GM23338 (cell line): ENCODE measurements around the gene DCBLD1. TPM values are rescaled to one million over a fixed set of nuclear protein-coding genes. Genes with fewer than 3 reads are reported as not detected.

Experiments used
- ATAC-seq: fragments of 200-7000 bp; cut with Tn5 transposase; 3 replicates; pipeline ENCODE4 v1.9.1; 2020
- DNase-seq: peaks from one replicate; pipeline ENCODE4 v3.0.0-alpha.2; 2015; ENCODE audit warnings: low spot score
- H2AFZ ChIP-seq: fragments of 200-600 bp; sonication (generic); 2 replicates; pipeline ENCODE4 v1.8.0; 2016; ENCODE audit warnings: antibody characterized with exemption, mild to moderate bottlenecking, moderate library complexity
- H3F3A ChIP-seq: fragments of 200-600 bp; sonication (generic); replicated peaks from 2 replicates; pipeline ENCODE4 v1.8.0; 2017; ENCODE audit warnings: antibody characterized with exemption, mixed run types, low read depth
- H3K27ac ChIP-seq: fragments of 200-600 bp; sonication (generic); 2 replicates; pipeline ENCODE4 v1.6.1; 2016; ENCODE audit warnings: low read depth
- H3K27me3 ChIP-seq: fragments of 200-600 bp; sonication (generic); 2 replicates; pipeline ENCODE4 v1.8.0; 2016; ENCODE audit warnings: mild to moderate bottlenecking, mixed run types, moderate library complexity; ENCODE audit not compliant: insufficient read depth
- H3K36me3 ChIP-seq: fragments of 200-600 bp; sonication (generic); 2 replicates; pipeline ENCODE4 v1.8.0; 2016; ENCODE audit warnings: mild to moderate bottlenecking; ENCODE audit not compliant: insufficient read depth
- H3K4me1 ChIP-seq: fragments of 200-600 bp; sonication (generic); 2 replicates; pipeline ENCODE4 v1.8.0; 2016; ENCODE audit warnings: mild to moderate bottlenecking, moderate library complexity; ENCODE audit not compliant: insufficient read depth
- H3K4me2 ChIP-seq: fragments of 200-600 bp; sonication (generic); 2 replicates; pipeline ENCODE4 v1.7.1; 2017; ENCODE audit warnings: mixed run types
- H3K4me3 ChIP-seq: fragments of 200-600 bp; sonication (generic); 2 replicates; pipeline ENCODE4 v1.6.1; 2016; ENCODE audit warnings: mixed run types
- H3K79me2 ChIP-seq: fragments of 200-600 bp; sonication (generic); replicated peaks from 2 replicates; pipeline ENCODE4 v1.8.0; 2017; ENCODE audit warnings: mild to moderate bottlenecking; ENCODE audit not compliant: insufficient read depth
- H3K9me2 ChIP-seq: fragments of 200-600 bp; sonication (generic); 2 replicates; pipeline ENCODE4 v1.8.0; 2017; ENCODE audit not compliant: insufficient read depth
- H4K20me1 ChIP-seq: fragments of 200-600 bp; sonication (generic); replicated peaks from 2 replicates; pipeline ENCODE4 v1.8.0; 2017; ENCODE audit warnings: mild to moderate bottlenecking; ENCODE audit not compliant: insufficient read depth
- H3K27ac Mint-ChIP-seq: 2 replicates; pipeline ENCODE4 v1.8.0; 2020; ENCODE audit warnings: inconsistent platforms, mild to moderate bottlenecking, moderate library complexity, mixed read lengths
- H3K27me3 Mint-ChIP-seq: 3 replicates; pipeline ENCODE4 v1.8.0; 2022; ENCODE audit warnings: low read depth, mild to moderate bottlenecking, moderate library complexity, mixed read lengths, inconsistent platforms; ENCODE audit not compliant: insufficient read depth, poor library complexity
- H3K36me3 Mint-ChIP-seq: 3 replicates; pipeline ENCODE4 v1.8.0; 2021; ENCODE audit warnings: low read depth, mild to moderate bottlenecking, inconsistent platforms, moderate library complexity, mixed read lengths
- H3K4me1 Mint-ChIP-seq: 3 replicates; pipeline ENCODE4 v1.8.0; 2020; ENCODE audit warnings: mild to moderate bottlenecking, inconsistent platforms, mixed read lengths
- H3K4me3 Mint-ChIP-seq: 3 replicates; pipeline ENCODE4 v1.8.0; 2021; ENCODE audit warnings: moderate library complexity, mild to moderate bottlenecking, inconsistent platforms, mixed read lengths
- H3K9me3 Mint-ChIP-seq: 3 replicates; pipeline ENCODE4 v1.8.0; 2020; ENCODE audit warnings: moderate library complexity, mild to moderate bottlenecking, inconsistent platforms, mixed read lengths
- ETS1 ChIP-seq: IDR thresholded peaks from 2 replicates; pipeline ENCODE4 v1.6.1; 2016; ENCODE audit warnings: antibody characterized with exemption
- EZH2phosphoT487 ChIP-seq: fragments of 200-600 bp; sonication (generic); IDR thresholded peaks from one replicate; pipeline ENCODE4 v1.8.1; 2018; ENCODE audit warnings: antibody characterized with exemption; ENCODE audit not compliant: unreplicated experiment
- JUNB ChIP-seq: IDR thresholded peaks from one replicate; pipeline ENCODE4 v1.6.1; 2016; ENCODE audit warnings: antibody characterized with exemption; ENCODE audit not compliant: unreplicated experiment
- REST ChIP-seq: IDR thresholded peaks from one replicate; pipeline ENCODE4 v1.6.1; 2018; ENCODE audit warnings: antibody characterized with exemption; ENCODE audit not compliant: unreplicated experiment
- STAT1 ChIP-seq: IDR thresholded peaks from one replicate; pipeline ENCODE4 v1.6.1; 2016; ENCODE audit warnings: antibody characterized with exemption; ENCODE audit not compliant: unreplicated experiment
- ZNF114 ChIP-seq: fragments of 250-450 bp; sonication (Bioruptor Pico); IDR thresholded peaks from 2 replicates; pipeline ENCODE4 v1.5.0; 2020; ENCODE audit warnings: mild to moderate bottlenecking, moderate library complexity
- ZNF462 ChIP-seq: fragments of 250-450 bp; sonication (Bioruptor Pico); IDR thresholded peaks from 2 replicates; pipeline ENCODE4 v1.5.0; 2020; ENCODE audit warnings: mild to moderate bottlenecking, moderate library complexity
- polyA plus RNA-seq: library from polyadenylated mRNA; unstranded; fragments of >200 nt; fragmentation: Nextera tagmentation; extraction: Ambion mirVana; gene quantifications from 2 replicates; pipeline ENCODE4 v1.2.1, GENCODE V29; 2016
- total RNA-seq: library from RNA; depleted of rRNA; stranded (reverse); fragments of >200 nt; shearing (Covaris generic); gene quantifications from 2 replicates; pipeline ENCODE4 v1.2.3, GENCODE V29; 2014

Gene DCBLD1
- total and polyA plus RNA-seq, 2 experiments from 2014 or later: 4.2 to 7.6 TPM

- no peak overlapping the region for H3K27ac ChIP-seq
- H3K4me1 Mint-ChIP-seq: peaks cover 5% of the 10 kb centered on the region; the same call in 2 of the 3 replicates
- DNase-seq: no peak
- no peak overlapping the region for H3K4me2 ChIP-seq
- H3K9me2 ChIP-seq: no peaks in the 10 kb centered on the region
- no peaks in the 10 kb centered on the region for H3K36me3 Mint-ChIP-seq
- no peak overlapping the region for H2AFZ ChIP-seq
- H3K4me3 Mint-ChIP-seq: no peak overlapping the region
- no peak overlapping the region for H3K4me3 ChIP-seq
- no peaks in the 10 kb centered on the region for H3K36me3 ChIP-seq
- no peak for ATAC-seq
- H3K27me3 Mint-ChIP-seq: no peaks in the 10 kb centered on the region
- H3F3A ChIP-seq: no peaks in the 10 kb centered on the region
- H3K27me3 ChIP-seq: no peaks in the 10 kb centered on the region
- no peaks in the 10 kb centered on the region for H3K79me2 ChIP-seq
- H3K27ac Mint-ChIP-seq: no peak overlapping the region
- TF ChIP-seq ZNF114 (no peak), REST (no peak), JUNB (no peak), EZH2phosphoT487 (no peak), STAT1 (no peak), ZNF462 (no peak), ETS1 (no peak)
- H3K4me1 ChIP-seq: no peaks in the 10 kb centered on the region
- no peaks in the 10 kb centered on the region for H3K9me3 Mint-ChIP-seq
- H4K20me1 ChIP-seq: no peaks in the 10 kb centered on the region
Measured at GRCh38 chr6:117533775-117534174, 51.3 kb downstream of the DCBLD1 start.
